IMR-90 (cell line): ENCODE results near the gene MTCL1. TPM values are rescaled to one million over a fixed set of nuclear protein-coding genes. Genes with fewer than 3 reads are reported as not detected.

Experiments
- ATAC-seq: fragments of 200-7000 bp; cut with Tn5 transposase; 2 replicates; pipeline ENCODE4 v1.9.1; 2020; ENCODE audit warnings: low read depth, mild to moderate bottlenecking, moderate library complexity
- BruUV-seq: library from RNA; stranded (reverse); fragments of 400-500 nt; replicated peaks from 2 replicates; lab custom pipeline; 2021; lab: Mats Ljungman, UMichigan
- CTCF ChIA-PET: fragments of 300-600 bp; formaldehyde crosslinking; extraction: SDS; loops from one replicate; lab custom pipeline; 2021; ENCODE audit warnings: antibody characterized with exemption; lab: Yijun Ruan, JAX
- POLR2A ChIA-PET: fragments of 300-600 bp; sonication (Branson Sonifier 250); formaldehyde crosslinking; loops from one replicate; lab custom pipeline; 2022; ENCODE audit warnings: antibody characterized with exemption; ENCODE audit not compliant: unreplicated experiment; lab: Charles Lee
- DNase-seq: peaks from one replicate; pipeline ENCODE4 v3.0.0; 2013
- H2AFZ ChIP-seq: replicated peaks from 2 replicates; pipeline ENCODE3; 2013; ENCODE audit warnings: low read length, mild to moderate bottlenecking; ENCODE audit not compliant: poor library complexity
- H2AK5ac ChIP-seq: 2 replicates; pipeline ENCODE4 v1.6.1; 2013; ENCODE audit warnings: low read depth, low read length, inconsistent platforms
- H2AK9ac ChIP-seq: replicated peaks from 2 replicates; pipeline ENCODE3; 2013; ENCODE audit warnings: mild to moderate bottlenecking, low read depth, low read length, moderate library complexity; ENCODE audit not compliant: poor library complexity
- H2BK120ac ChIP-seq: 2 replicates; pipeline ENCODE4 v1.6.1; 2013; ENCODE audit warnings: low read depth, low read length, inconsistent platforms
- H2BK15ac ChIP-seq: 3 replicates; pipeline ENCODE4 v1.6.1; 2013; ENCODE audit warnings: low read depth, low read length, inconsistent platforms
- H2BK20ac ChIP-seq: 2 replicates; pipeline ENCODE4 v1.6.1; 2013; ENCODE audit warnings: low read depth, mild to moderate bottlenecking, inconsistent platforms, low read length, moderate library complexity
- H2BK5ac ChIP-seq: 2 replicates; pipeline ENCODE4 v1.6.1; 2013; ENCODE audit warnings: mild to moderate bottlenecking, low read depth, low read length, inconsistent platforms; ENCODE audit not compliant: poor library complexity, severe bottlenecking
- H3K14ac ChIP-seq: replicated peaks from 2 replicates; pipeline ENCODE4 v1.6.1; 2013; ENCODE audit warnings: low read depth, low read length, inconsistent platforms
- H3K18ac ChIP-seq: 2 replicates; pipeline ENCODE4 v1.6.1; 2013; ENCODE audit warnings: low read depth, low read length, control low read depth
- H3K23ac ChIP-seq: 2 replicates; pipeline ENCODE4 v1.6.1; 2013; ENCODE audit warnings: low read depth, low read length, inconsistent platforms
- H3K27ac ChIP-seq: 2 replicates; pipeline ENCODE4 v1.5.1; 2013; ENCODE audit warnings: mild to moderate bottlenecking, control low read depth, low read length; ENCODE audit not compliant: insufficient read depth
- H3K27me3 ChIP-seq: 2 replicates; pipeline ENCODE4 v1.6.1; 2013; ENCODE audit warnings: low read length; ENCODE audit not compliant: control insufficient read depth, insufficient read depth
- H3K36me3 ChIP-seq: 2 replicates; pipeline ENCODE4 v1.6.1; 2013; ENCODE audit warnings: low read length, mixed read lengths; ENCODE audit not compliant: control insufficient read depth, insufficient read depth
- H3K4ac ChIP-seq: 2 replicates; pipeline ENCODE4 v1.6.1; 2013; ENCODE audit warnings: low read depth, low read length, inconsistent platforms
- H3K4me1 ChIP-seq: 2 replicates; pipeline ENCODE4 v1.6.1; 2013; ENCODE audit warnings: low read length, mixed read lengths; ENCODE audit not compliant: control insufficient read depth, insufficient read depth
- H3K4me2 ChIP-seq: 2 replicates; pipeline ENCODE4 v1.6.1; 2013; ENCODE audit warnings: low read depth, mild to moderate bottlenecking, control low read depth, low read length, moderate library complexity
- H3K4me3 ChIP-seq: 2 replicates; pipeline ENCODE4 v1.5.1; 2013; ENCODE audit warnings: low read depth, mild to moderate bottlenecking, control low read depth, low read length, moderate library complexity; ENCODE audit not compliant: insufficient read depth
- H3K56ac ChIP-seq: 2 replicates; pipeline ENCODE4 v1.6.1; 2013; ENCODE audit warnings: low read length, inconsistent platforms; ENCODE audit not compliant: insufficient read depth; ENCODE audit errors: extremely low read depth
- H3K79me1 ChIP-seq, 2 experiments: 2 replicates each; pipeline ENCODE4 v1.6.1; 2013; ENCODE audit warnings: low read length in 2 of 2, inconsistent platforms in 1 of 2, low read depth in 1 of 2
- H3K9ac ChIP-seq: 2 replicates; pipeline ENCODE4 v1.6.1; 2013; ENCODE audit warnings: low read depth, low read length, control low read depth
- H3K9me1 ChIP-seq: 2 replicates; pipeline ENCODE4 v1.6.1; 2013; ENCODE audit warnings: low read length, inconsistent platforms; ENCODE audit not compliant: insufficient read depth
- H3K9me3 ChIP-seq: 2 replicates; pipeline ENCODE4 v1.6.1; 2013; ENCODE audit warnings: low read length; ENCODE audit not compliant: control insufficient read depth, insufficient read depth
- H4K20me1 ChIP-seq: 2 replicates; pipeline ENCODE4 v1.6.1; 2013; ENCODE audit warnings: low read length, inconsistent platforms; ENCODE audit not compliant: insufficient read depth
- H4K5ac ChIP-seq: 2 replicates; pipeline ENCODE4 v1.6.1; 2013; ENCODE audit warnings: mild to moderate bottlenecking, low read depth, low read length, control low read depth
- H4K8ac ChIP-seq, 2 experiments: 2 replicates each; pipeline ENCODE4 v1.6.1; 2013; ENCODE audit warnings: low read depth in 2 of 2, low read length in 2 of 2, control low read depth in 1 of 2, inconsistent platforms in 1 of 2
- H4K91ac ChIP-seq: 2 replicates; pipeline ENCODE4 v1.6.1; 2013; ENCODE audit warnings: low read depth, low read length, inconsistent platforms; ENCODE audit not compliant: insufficient read depth
- BHLHE40 ChIP-seq: fragments of 150-350 bp; IDR thresholded peaks from 2 replicates; pipeline ENCODE4 v1.6.1; 2016; ENCODE audit warnings: mild to moderate bottlenecking, low read depth, low read length
- CEBPB ChIP-seq: IDR thresholded peaks from 2 replicates; pipeline ENCODE4 v1.6.1; 2012; ENCODE audit warnings: low read depth, low read length, improper control_type of control experiment
- CHD1 ChIP-seq: IDR thresholded peaks from 2 replicates; pipeline ENCODE4 v1.6.1; 2012; ENCODE audit warnings: low read depth, low read length, improper control_type of control experiment
- FOS ChIP-seq: fragments of 150-350 bp; IDR thresholded peaks from 2 replicates; pipeline ENCODE4 v1.6.1; 2016; ENCODE audit warnings: low read depth, low read length
- MAFK ChIP-seq: IDR thresholded peaks from 2 replicates; pipeline ENCODE4 v1.6.1; 2012; ENCODE audit warnings: low read depth, low read length, improper control_type of control experiment
- MAZ ChIP-seq: IDR thresholded peaks from 2 replicates; pipeline ENCODE4 v1.6.1; 2012; ENCODE audit warnings: low read depth, mild to moderate bottlenecking, low read length, improper control_type of control experiment, moderate library complexity, borderline replicate concordance
- MXI1 ChIP-seq: IDR thresholded peaks from 2 replicates; pipeline ENCODE4 v1.6.1; 2012; ENCODE audit warnings: low read depth, mild to moderate bottlenecking, low read length, moderate library complexity, borderline replicate concordance
- NFE2L2 ChIP-seq: fragments of 150-350 bp; IDR thresholded peaks from 2 replicates; pipeline ENCODE4 v1.6.1; 2016; ENCODE audit warnings: low read depth, mild to moderate bottlenecking, low read length
- POLR2A ChIP-seq: IDR thresholded peaks from 2 replicates; pipeline ENCODE4 v1.6.1; 2012; ENCODE audit warnings: mild to moderate bottlenecking, low read depth, low read length
- RAD21 ChIP-seq: IDR thresholded peaks from 2 replicates; pipeline ENCODE4 v1.6.1; 2012; ENCODE audit warnings: low read length, improper control_type of control experiment
- RCOR1 ChIP-seq: IDR thresholded peaks from 2 replicates; pipeline ENCODE4 v1.6.1; 2012; ENCODE audit warnings: mild to moderate bottlenecking, low read length, improper control_type of control experiment; ENCODE audit not compliant: insufficient replicate concordance
- RFX5 ChIP-seq: IDR thresholded peaks from 2 replicates; pipeline ENCODE4 v1.8.0; 2012; ENCODE audit warnings: low read depth, mild to moderate bottlenecking, low read length, moderate library complexity
- WGBS, 2 experiments: methylation state at CpG; one replicate each; pipeline versions ENCODE4 v1.1.5 to v1.1.7; 2013; ENCODE audit warnings: missing lambda C conversion rate in 2 of 2; ENCODE audit not compliant: insufficient read length in 1 of 2; ENCODE audit errors: extremely low coverage in 2 of 2; 5-methylcytosine and 5-hydroxymethylcytosine counted together
- dilution Hi-C: fragments of 300-500 bp; cut with HindIII; formaldehyde crosslinking; loops from one replicate; pipeline ENCODE4 v1.14.3; 2018; ENCODE audit warnings: low sequenced_read_pairs; ENCODE audit not compliant: unreplicated experiment
- in situ Hi-C: fragments of 300-500 bp; cut with MboI; formaldehyde crosslinking; loops from 3 replicates; pipeline ENCODE4 v1.14.3; 2019; ENCODE audit warnings: low sequenced_read_pairs, inconsistent platforms, mixed read lengths
- intact Hi-C: fragments of 100-400 bp; cut with micrococcal nuclease; formaldehyde crosslinking; loops from 2 replicates; pipeline ENCODE4 v1.10.0; 2022
- polyA plus RNA-seq, 3 experiments: library from polyadenylated mRNA; depleted of rRNA; stranded (reverse); fragments of >200 nt; gene quantifications; 2 replicates each; pipeline ENCODE4 v1.2.3, GENCODE V29; 2012; ENCODE audit warnings: low replicate concordance in 1 of 3
- total RNA-seq: library from RNA; depleted of rRNA; stranded (reverse); fragments of >200 nt; gene quantifications from 2 replicates; pipeline ENCODE4 v1.2.3, GENCODE V29; 2012
- TF ChIP-seq, protein P1 (sequence below): conservative IDR thresholded peaks from 2 replicates; pipeline ENCODE4 v1.5.1; 2012; ENCODE audit warnings: mild to moderate bottlenecking, low read depth, low read length, improper control_type of control experiment
- TF ChIP-seq, protein P2 (sequence below): fragments of 150-350 bp; IDR thresholded peaks from 2 replicates; pipeline ENCODE4 v1.6.1; 2016; ENCODE audit warnings: low read depth, mild to moderate bottlenecking, low read length, moderate library complexity, borderline replicate concordance

Gene MTCL1
- total and polyA plus RNA-seq, 2 of the 4 experiments (the other 2 are of a cell fraction) = 29.0 to 45.3 TPM

DNA sequence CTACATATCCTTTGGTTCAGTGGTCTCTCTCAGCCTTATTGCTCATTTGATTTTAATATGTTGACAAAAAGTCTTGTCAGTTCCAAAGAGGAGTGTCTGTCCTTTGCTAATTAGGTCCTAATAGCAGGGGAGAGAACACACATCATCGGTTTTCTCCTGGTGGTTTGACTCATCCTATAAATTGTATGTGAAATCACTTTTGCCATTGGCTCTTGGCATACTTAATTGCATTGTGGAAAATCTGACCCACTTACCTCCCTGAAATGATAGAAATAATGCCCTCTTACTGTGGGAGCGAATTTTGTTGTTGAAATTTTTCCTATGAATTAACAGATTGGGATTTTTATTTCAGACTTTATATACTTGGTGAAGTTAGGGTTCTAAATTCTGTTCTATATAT is 58.3 kb downstream of the MTCL1 start:
- Histone ChIP-seq H3K4me1 (peaks cover 19% of the 10 kb centered on the region), H2AFZ (no peak overlapping the region), H3K14ac (no peak overlapping the region), H3K27me3 (no peaks in the 10 kb centered on the region), H4K8ac (no peak overlapping the region), H3K79me1 (peaks cover 53 to 76% of the 10 kb centered on the region in 2 experiments), H3K9ac (no peak overlapping the region), H3K18ac (no peak overlapping the region), H2BK15ac (no peak overlapping the region), H3K4ac (no peak overlapping the region), H4K91ac (no peak overlapping the region), H3K23ac (no peak overlapping the region), H2BK5ac (no peak overlapping the region), H4K20me1 (no peaks in the 10 kb centered on the region; the same call in 1 of the 2 replicates), H3K9me1 (peaks cover 18% of the 10 kb centered on the region), H2BK20ac (no peak overlapping the region), H2AK9ac (no peak overlapping the region), H2AK5ac (no peak overlapping the region), H4K5ac (no peak overlapping the region), H3K36me3 (peaks cover 38% of the 10 kb centered on the region), H2BK120ac (no peak overlapping the region), H3K9me3 (no peaks in the 10 kb centered on the region; the same call in 1 of the 2 replicates), H3K27ac (no peak overlapping the region), H3K4me3 (no peak overlapping the region), H3K4me2 (no peak overlapping the region), H3K56ac (no peak overlapping the region)
- dilution Hi-C loops (no loop called here), in situ Hi-C loops (no loop called here), intact Hi-C loops (no loop called here)
- TF ChIP-seq, protein P1, sequence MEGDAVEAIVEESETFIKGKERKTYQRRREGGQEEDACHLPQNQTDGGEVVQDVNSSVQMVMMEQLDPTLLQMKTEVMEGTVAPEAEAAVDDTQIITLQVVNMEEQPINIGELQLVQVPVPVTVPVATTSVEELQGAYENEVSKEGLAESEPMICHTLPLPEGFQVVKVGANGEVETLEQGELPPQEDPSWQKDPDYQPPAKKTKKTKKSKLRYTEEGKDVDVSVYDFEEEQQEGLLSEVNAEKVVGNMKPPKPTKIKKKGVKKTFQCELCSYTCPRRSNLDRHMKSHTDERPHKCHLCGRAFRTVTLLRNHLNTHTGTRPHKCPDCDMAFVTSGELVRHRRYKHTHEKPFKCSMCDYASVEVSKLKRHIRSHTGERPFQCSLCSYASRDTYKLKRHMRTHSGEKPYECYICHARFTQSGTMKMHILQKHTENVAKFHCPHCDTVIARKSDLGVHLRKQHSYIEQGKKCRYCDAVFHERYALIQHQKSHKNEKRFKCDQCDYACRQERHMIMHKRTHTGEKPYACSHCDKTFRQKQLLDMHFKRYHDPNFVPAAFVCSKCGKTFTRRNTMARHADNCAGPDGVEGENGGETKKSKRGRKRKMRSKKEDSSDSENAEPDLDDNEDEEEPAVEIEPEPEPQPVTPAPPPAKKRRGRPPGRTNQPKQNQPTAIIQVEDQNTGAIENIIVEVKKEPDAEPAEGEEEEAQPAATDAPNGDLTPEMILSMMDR = no peak
- TF ChIP-seq RCOR1 (no peak), POLR2A (no peak), CHD1 (no peak), MAFK (no peak), CEBPB (no peak), MAZ (no peak), RAD21 (no peak), RFX5 (no peak), BHLHE40 (no peak), MXI1 (no peak), FOS (no peak), NFE2L2 (no peak)
- TF ChIP-seq, protein P2, sequence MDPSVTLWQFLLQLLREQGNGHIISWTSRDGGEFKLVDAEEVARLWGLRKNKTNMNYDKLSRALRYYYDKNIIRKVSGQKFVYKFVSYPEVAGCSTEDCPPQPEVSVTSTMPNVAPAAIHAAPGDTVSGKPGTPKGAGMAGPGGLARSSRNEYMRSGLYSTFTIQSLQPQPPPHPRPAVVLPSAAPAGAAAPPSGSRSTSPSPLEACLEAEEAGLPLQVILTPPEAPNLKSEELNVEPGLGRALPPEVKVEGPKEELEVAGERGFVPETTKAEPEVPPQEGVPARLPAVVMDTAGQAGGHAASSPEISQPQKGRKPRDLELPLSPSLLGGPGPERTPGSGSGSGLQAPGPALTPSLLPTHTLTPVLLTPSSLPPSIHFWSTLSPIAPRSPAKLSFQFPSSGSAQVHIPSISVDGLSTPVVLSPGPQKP = no peak
- ChIA-PET CTCF (no interaction called here), POLR2A (no interaction called here)
- no peak for ATAC-seq
- no peak for DNase-seq
- BruUV-seq = no TSS peak
- no CpG with 5 or more reads among the region's 2 CpGs for WGBS, 2 experiments
